ENCODE measurements around the gene ALKBH6.

ALKBH6 gene

GRCh38 chr19:36028313-36029041 lies 14.5 kb upstream of the ALKBH6 start:
- TF ChIP-seq TAF1 (IDR thresholded peaks at IDR 0.05; ENCODE audit: borderline replicate concordance, insufficient read depth, low read length) (no peak), FOXP2 (optimal IDR thresholded peaks at IDR 0.05; ENCODE audit: borderline replicate concordance, extremely low read depth, extremely low read length, insufficient read depth) (no peak), POLR2AphosphoS5 (IDR thresholded peaks at IDR 0.05; ENCODE audit: low read depth, low read length) (no peak), REST (IDR thresholded peaks at IDR 0.05; ENCODE audit: insufficient read depth in 1 of 2, low read depth in 2 of 2, low read length in 2 of 2) (no peak), SIN3A (IDR thresholded peaks at IDR 0.05; ENCODE audit: borderline replicate concordance, insufficient read depth, low read length) (no peak)

GRCh38 chr19:36027696-36028095 lies 13.7 kb upstream of the ALKBH6 start:
- TF ChIP-seq FOXP2 (optimal IDR thresholded peaks at IDR 0.05; ENCODE audit: borderline replicate concordance, extremely low read depth, extremely low read length, insufficient read depth), result no peak
- TF ChIP-seq SIN3A (IDR thresholded peaks at IDR 0.05; ENCODE audit: borderline replicate concordance, insufficient read depth, low read length), result no peak
- TF ChIP-seq TAF1 (IDR thresholded peaks at IDR 0.05; ENCODE audit: borderline replicate concordance, insufficient read depth, low read length), result no peak
- no peak for TF ChIP-seq POLR2AphosphoS5 (IDR thresholded peaks at IDR 0.05; ENCODE audit: low read depth, low read length)
- no peak for TF ChIP-seq REST (IDR thresholded peaks at IDR 0.05; ENCODE audit: insufficient read depth in 1 of 2, low read depth in 2 of 2, low read length in 2 of 2)

- no peak for TF ChIP-seq POLR2AphosphoS5 (IDR thresholded peaks at IDR 0.05; ENCODE audit: low read depth, low read length)
- no peak for TF ChIP-seq FOXP2 (optimal IDR thresholded peaks at IDR 0.05; ENCODE audit: borderline replicate concordance, extremely low read depth, extremely low read length, insufficient read depth)
- no peak for TF ChIP-seq TAF1 (IDR thresholded peaks at IDR 0.05; ENCODE audit: borderline replicate concordance, insufficient read depth, low read length)
- TF ChIP-seq SIN3A (IDR thresholded peaks at IDR 0.05; ENCODE audit: borderline replicate concordance, insufficient read depth, low read length), result no peak
- TF ChIP-seq REST (IDR thresholded peaks at IDR 0.05; ENCODE audit: insufficient read depth in 1 of 2, low read depth in 2 of 2, low read length in 2 of 2), result no peak
These were observed 12.3 kb upstream of the ALKBH6 start for GRCh38 chr19:36026091-36026876.

GRCh38 chr19:36025541-36025940 lies 11.5 kb upstream of the ALKBH6 start:
- TF ChIP-seq REST (IDR thresholded peaks at IDR 0.05; ENCODE audit: insufficient read depth in 1 of 2, low read depth in 2 of 2, low read length in 2 of 2) (no peak), TAF1 (IDR thresholded peaks at IDR 0.05; ENCODE audit: borderline replicate concordance, insufficient read depth, low read length) (no peak), SIN3A (IDR thresholded peaks at IDR 0.05; ENCODE audit: borderline replicate concordance, insufficient read depth, low read length) (no peak), FOXP2 (optimal IDR thresholded peaks at IDR 0.05; ENCODE audit: borderline replicate concordance, extremely low read depth, extremely low read length, insufficient read depth) (no peak), POLR2AphosphoS5 (IDR thresholded peaks at IDR 0.05; ENCODE audit: low read depth, low read length) (no peak)
